ENCODE measurements around the gene BTG2. TPM values are rescaled to one million over a fixed set of nuclear protein-coding genes. Genes with fewer than 3 reads are reported as not detected.

The BTG2 gene
- total RNA-seq, 1 experiment from 2014 or later = 24.2 TPM

DNA sequence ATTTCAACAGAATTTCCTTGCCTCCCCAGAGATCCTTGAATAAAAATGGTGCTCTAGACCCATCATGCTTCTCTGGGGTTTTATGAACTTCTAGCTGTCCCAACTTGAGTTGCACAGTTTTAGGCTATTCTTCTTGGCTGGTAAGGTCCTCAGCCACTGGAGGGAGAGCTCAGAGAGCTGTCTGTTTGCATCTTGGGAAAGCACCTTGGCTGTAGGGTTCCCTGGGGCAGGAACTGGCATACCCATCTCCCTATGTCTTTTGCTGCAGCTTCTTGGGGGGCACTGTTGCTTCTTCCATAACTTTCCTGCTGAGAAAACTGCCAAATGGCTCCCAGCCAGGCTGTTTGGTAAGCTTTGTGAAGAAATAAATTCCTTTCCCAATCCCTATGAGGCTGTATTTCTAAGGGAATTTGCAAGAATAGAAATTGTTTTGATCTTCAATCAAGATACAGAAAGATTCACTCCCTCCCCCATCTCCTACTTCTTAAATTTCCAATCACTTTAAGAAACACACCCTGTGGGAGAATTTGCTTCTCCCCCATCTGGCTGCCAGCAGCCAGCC lies 53.8 kb downstream of the BTG2 start:
- Histone ChIP-seq H3K4me3 (replicated peaks in 1 of 2; ENCODE audit: low read depth in 1 of 2, low read length in 2 of 2) (no peak overlapping the region), H4K20me1 (ENCODE audit: insufficient read depth) (no peaks in the 10 kb centered on the region), H3K4me1 (ENCODE audit: control insufficient read depth in 1 of 2, insufficient read depth in 2 of 2, low read length in 2 of 2) (no peaks in the 10 kb centered on the region), H3K9ac (ENCODE audit: low read length) (no peak overlapping the region), H3K36me3 (ENCODE audit: control insufficient read depth in 1 of 2, insufficient read depth in 2 of 2, low read length in 2 of 2) (no peaks in the 10 kb centered on the region), H3K27ac (ENCODE audit: low read depth, low read length) (no peak overlapping the region), H3K9me2 (ENCODE audit: insufficient read depth) (no peaks in the 10 kb centered on the region), H3K4me2 (ENCODE audit: low read length) (no peak overlapping the region), H2AFZ (ENCODE audit: low read depth, low read length, poor library complexity, severe bottlenecking) (no peak overlapping the region), H3K79me2 (ENCODE audit: insufficient read depth, low read length) (no peaks in the 10 kb centered on the region), H3K27me3 (ENCODE audit: insufficient read depth, low read length) (peaks cover 69% of the 10 kb centered on the region), H3K9me3 (ENCODE audit: control insufficient read depth in 1 of 2, insufficient read depth in 1 of 2, low read depth in 1 of 2, low read length in 2 of 2) (no peaks in the 10 kb centered on the region)
- ATAC-seq = no peak
- no TSS peak for BruUV-seq (replicated peaks)
- RAD21 ChIA-PET (ENCODE audit: low non-redundant PET in 1 of 2, low total read pairs in 2 of 2, uncharacterized antibody in 2 of 2, unreplicated experiment in 2 of 2) = no interaction called here
- CTCF ChIA-PET = no interaction called here
- no peak for DNase-seq (ENCODE audit: low read depth, low spot score)
- intact Hi-C loops (cut with micrococcal nuclease) = no loop called here
- POLR2A ChIA-PET = no interaction called here
- TF ChIP-seq, protein P1, sequence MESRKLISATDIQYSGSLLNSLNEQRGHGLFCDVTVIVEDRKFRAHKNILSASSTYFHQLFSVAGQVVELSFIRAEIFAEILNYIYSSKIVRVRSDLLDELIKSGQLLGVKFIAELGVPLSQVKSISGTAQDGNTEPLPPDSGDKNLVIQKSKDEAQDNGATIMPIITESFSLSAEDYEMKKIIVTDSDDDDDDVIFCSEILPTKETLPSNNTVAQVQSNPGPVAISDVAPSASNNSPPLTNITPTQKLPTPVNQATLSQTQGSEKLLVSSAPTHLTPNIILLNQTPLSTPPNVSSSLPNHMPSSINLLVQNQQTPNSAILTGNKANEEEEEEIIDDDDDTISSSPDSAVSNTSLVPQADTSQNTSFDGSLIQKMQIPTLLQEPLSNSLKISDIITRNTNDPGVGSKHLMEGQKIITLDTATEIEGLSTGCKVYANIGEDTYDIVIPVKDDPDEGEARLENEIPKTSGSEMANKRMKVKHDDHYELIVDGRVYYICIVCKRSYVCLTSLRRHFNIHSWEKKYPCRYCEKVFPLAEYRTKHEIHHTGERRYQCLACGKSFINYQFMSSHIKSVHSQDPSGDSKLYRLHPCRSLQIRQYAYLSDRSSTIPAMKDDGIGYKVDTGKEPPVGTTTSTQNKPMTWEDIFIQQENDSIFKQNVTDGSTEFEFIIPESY (IDR thresholded peaks at IDR 0.05; ENCODE audit: extremely low read depth, insufficient replicate concordance, low read length) = no peak
- no peak for TF ChIP-seq POLR2AphosphoS5 (IDR thresholded peaks at IDR 0.05; ENCODE audit: low read depth, low read length)
- no peak for TF ChIP-seq REST (IDR thresholded peaks at IDR 0.05; ENCODE audit: low read depth)
- TF ChIP-seq EGR1 (IDR thresholded peaks at IDR 0.05; ENCODE audit: low read depth) = no peak
- TF ChIP-seq CBX3 (IDR thresholded peaks at IDR 0.05; ENCODE audit: low read depth) = no peak
- no peak for TF ChIP-seq ZFX (IDR thresholded peaks at IDR 0.05)
- TF ChIP-seq CEBPB (IDR thresholded peaks at IDR 0.05; ENCODE audit: low read depth) = no peak
- no peak for TF ChIP-seq TCF7L2 (IDR thresholded peaks at IDR 0.05; ENCODE audit: borderline replicate concordance, extremely low read depth, insufficient read depth, insufficient read length)
- TF ChIP-seq FOSL1 (IDR thresholded peaks at IDR 0.05; ENCODE audit: low read depth) = no peak
- no peak for TF ChIP-seq JUND (IDR thresholded peaks at IDR 0.05)
- TF ChIP-seq, protein P2, sequence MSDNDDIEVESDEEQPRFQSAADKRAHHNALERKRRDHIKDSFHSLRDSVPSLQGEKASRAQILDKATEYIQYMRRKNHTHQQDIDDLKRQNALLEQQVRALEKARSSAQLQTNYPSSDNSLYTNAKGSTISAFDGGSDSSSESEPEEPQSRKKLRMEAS (IDR thresholded peaks at IDR 0.05) = no peak
- TF ChIP-seq SIN3A (IDR thresholded peaks at IDR 0.05; ENCODE audit: low read depth) = no peak
- TF ChIP-seq ZNF274 (IDR thresholded peaks at IDR 0.05; ENCODE audit: low read depth, low read length) = no peak

Other genes starting within 250 kb of the BTG2 start
- gene MYOG, start 219.5 kb upstream of the BTG2 start, total RNA-seq (2021; ENCODE audit: unreplicated experiment) = not detected
- 2.8 TPM for gene ADORA1, start 177.8 kb upstream of the BTG2 start, total RNA-seq (2021; ENCODE audit: unreplicated experiment)
- 0.22 TPM for gene MYBPH, start 129.7 kb upstream of the BTG2 start, total RNA-seq (2021; ENCODE audit: unreplicated experiment)
- not detected for gene CHI3L1, start 118.8 kb upstream of the BTG2 start, total RNA-seq (2021; ENCODE audit: unreplicated experiment)
- not detected for gene CHIT1, start 75.8 kb upstream of the BTG2 start, total RNA-seq (2021; ENCODE audit: unreplicated experiment)
- not detected for gene FMOD, start 45.6 kb downstream of the BTG2 start, total RNA-seq (2021; ENCODE audit: unreplicated experiment)
- 0.10 TPM for gene PRELP, start 170.3 kb downstream of the BTG2 start, total RNA-seq (2021; ENCODE audit: unreplicated experiment)
- not detected for gene OPTC, start 188.6 kb downstream of the BTG2 start, total RNA-seq (2021; ENCODE audit: unreplicated experiment)